Kidney epithelial cell (primary cell): Measurements from ENCODE around the gene ANKRD39. TPM values are rescaled to one million over a fixed set of nuclear protein-coding genes. Genes with fewer than 3 reads are reported as not detected.
A peak's percentile ranks its signal among the peaks of the same experiment; 100 is the strongest.

Source experiments
- DNase-seq: peaks from one replicate; pipeline ENCODE4 v3.0.0-alpha.2; 2010; ENCODE audit warnings: low read depth
- H3K27me3 ChIP-seq: 2 replicates; pipeline ENCODE4 v1.6.0; 2011; ENCODE audit warnings: low read length; ENCODE audit not compliant: control insufficient read depth, insufficient read depth
- H3K36me3 ChIP-seq: 2 replicates; pipeline ENCODE4 v1.5.1; 2011; ENCODE audit warnings: low read length; ENCODE audit not compliant: control insufficient read depth, insufficient read depth
- H3K4me3 ChIP-seq: 2 replicates; pipeline ENCODE4 v1.5.1; 2011; ENCODE audit warnings: low read depth, mild to moderate bottlenecking, control low read depth, low read length
- total RNA-seq: library from RNA; depleted of rRNA; stranded (reverse); fragments of >200 nt; gene quantifications from 2 replicates; pipeline ENCODE4 v1.2.3, GENCODE V29; 2015
- TF ChIP-seq, protein P1 (sequence below): IDR thresholded peaks from 2 replicates; pipeline ENCODE4 v1.5.1; 2011; ENCODE audit warnings: mild to moderate bottlenecking, moderate library complexity, low read length, control low read depth, inconsistent platforms; ENCODE audit not compliant: insufficient read depth, poor library complexity, severe bottlenecking

ANKRD39 gene
- total RNA-seq, 1 donor from 2014 or later, result 27.3 TPM

DNA sequence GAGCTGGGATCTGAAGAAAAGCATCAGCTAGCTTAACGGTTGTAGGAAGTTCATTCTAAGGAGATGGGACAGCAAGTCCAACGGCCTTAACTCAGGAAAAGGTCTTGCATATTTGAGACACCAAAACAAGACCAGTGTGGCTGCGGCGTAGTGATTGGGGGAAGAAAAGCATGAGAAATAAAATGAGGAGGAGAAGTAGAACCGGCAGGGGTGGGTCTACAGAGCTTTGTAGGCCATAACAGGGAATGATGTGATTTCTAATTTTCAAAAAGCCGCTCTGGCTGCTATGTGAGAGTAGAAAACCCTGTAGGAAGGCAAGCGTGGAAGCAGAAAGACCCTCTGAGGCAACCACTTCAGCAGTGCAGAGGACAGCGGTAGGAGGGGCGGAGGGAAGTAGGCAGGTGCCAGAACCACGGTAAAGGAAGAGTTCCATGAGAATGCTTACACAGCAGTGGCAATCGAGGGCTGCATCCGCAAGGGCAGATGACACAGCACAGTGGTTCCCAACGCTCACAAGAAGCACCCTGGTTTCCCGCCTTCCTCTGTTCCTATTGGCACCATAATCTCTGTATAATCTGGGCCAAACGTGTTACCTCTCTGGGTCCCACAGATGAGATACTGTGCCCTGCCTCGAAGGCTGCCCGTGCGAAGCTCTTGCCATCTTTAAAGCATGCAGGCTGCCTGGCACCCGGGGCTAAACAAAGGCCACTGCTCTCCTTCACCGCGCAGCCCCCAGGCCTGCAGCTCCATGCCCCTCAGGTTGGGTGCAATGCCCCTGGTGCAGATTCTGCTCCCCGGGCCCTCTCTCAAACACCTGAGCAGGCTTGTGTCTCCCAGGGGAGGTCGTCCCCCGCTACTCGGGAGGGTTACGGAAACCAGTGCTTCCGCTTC, 795 bp downstream of the ANKRD39 start:
- Histone ChIP-seq H3K27me3 (no peaks in the 10 kb centered on the region), H3K36me3 (peaks cover 4% of the 10 kb centered on the region), H3K4me3 (peak overlapping the region; percentile 82)
- TF ChIP-seq, protein P1, sequence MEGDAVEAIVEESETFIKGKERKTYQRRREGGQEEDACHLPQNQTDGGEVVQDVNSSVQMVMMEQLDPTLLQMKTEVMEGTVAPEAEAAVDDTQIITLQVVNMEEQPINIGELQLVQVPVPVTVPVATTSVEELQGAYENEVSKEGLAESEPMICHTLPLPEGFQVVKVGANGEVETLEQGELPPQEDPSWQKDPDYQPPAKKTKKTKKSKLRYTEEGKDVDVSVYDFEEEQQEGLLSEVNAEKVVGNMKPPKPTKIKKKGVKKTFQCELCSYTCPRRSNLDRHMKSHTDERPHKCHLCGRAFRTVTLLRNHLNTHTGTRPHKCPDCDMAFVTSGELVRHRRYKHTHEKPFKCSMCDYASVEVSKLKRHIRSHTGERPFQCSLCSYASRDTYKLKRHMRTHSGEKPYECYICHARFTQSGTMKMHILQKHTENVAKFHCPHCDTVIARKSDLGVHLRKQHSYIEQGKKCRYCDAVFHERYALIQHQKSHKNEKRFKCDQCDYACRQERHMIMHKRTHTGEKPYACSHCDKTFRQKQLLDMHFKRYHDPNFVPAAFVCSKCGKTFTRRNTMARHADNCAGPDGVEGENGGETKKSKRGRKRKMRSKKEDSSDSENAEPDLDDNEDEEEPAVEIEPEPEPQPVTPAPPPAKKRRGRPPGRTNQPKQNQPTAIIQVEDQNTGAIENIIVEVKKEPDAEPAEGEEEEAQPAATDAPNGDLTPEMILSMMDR, result no peak
- DNase-seq, result no peak

DNA sequence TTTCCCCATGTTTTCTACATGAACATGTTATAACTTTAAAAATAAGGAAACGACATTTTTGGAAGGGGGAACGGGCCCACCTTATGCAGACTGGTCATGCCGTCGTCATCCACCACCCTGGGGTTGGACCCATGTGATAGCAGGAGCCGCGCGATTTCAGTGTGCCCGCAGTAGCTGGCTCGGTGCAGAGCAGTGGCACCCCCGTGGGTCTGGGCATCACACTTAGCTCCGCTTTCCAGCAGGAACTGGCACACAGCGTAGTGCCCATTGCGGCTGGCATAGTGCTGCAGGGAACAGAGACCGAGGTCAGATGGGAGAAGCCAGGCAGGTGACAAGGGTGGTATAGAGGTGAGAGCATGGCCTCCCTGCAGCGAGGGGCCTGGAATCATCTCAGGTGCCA, 4.5 kb downstream of the ANKRD39 start:
- Histone ChIP-seq H3K4me3 (no peak overlapping the region), H3K36me3 (no peaks in the 10 kb centered on the region), H3K27me3 (no peaks in the 10 kb centered on the region)
- TF ChIP-seq, protein P1, result no peak
- no peak for DNase-seq

DNA sequence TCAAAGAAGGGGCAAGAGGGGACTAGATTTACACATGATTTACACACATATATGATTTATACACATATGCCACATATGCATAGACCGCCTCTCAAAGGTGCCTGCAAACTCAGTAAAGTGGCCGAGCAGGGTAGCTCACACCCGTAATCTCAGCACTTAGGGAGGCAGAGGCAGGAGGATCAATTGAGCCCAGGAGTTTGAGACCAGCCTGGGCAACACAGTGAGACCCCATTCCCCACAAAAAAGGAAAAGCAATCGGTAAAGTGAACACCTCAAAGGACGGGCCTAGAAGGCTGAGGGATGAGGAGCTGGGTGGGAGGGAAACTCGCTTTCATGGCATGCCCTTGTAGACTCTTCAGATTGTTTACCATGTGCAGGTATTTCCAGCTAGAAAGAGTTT, 5.1 kb downstream of the ANKRD39 start:
- H3K27me3 ChIP-seq, result no peaks in the 10 kb centered on the region
- DNase-seq, result no peak
- no peak overlapping the region for H3K4me3 ChIP-seq
- TF ChIP-seq, protein P1, result no peak
- no peaks in the 10 kb centered on the region for H3K36me3 ChIP-seq

DNA sequence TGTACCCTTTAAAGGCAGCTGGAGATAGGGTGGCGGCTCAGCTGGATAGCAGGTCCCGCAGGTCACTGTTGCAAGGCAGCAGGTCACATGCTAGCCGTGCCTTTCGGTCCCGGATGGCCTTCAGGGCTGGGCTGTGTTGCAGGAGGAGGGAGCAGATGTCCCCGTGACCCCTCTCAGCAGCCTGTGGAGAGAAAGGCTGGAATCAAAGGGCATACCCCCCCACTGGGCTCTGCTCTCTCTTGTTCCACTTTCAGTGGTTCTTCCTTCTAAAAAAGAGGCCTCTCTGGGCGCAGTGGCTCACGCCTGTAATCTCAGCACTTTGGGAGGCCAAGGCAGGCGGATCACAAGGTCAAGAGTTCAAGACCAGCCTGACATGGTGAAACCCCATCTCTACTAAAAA, 9.6 kb downstream of the ANKRD39 start:
- DNase-seq, result no peak
- no peaks in the 10 kb centered on the region for H3K27me3 ChIP-seq
- H3K36me3 ChIP-seq, result no peaks in the 10 kb centered on the region
- TF ChIP-seq, protein P1, result no peak
- no peak overlapping the region for H3K4me3 ChIP-seq

DNA sequence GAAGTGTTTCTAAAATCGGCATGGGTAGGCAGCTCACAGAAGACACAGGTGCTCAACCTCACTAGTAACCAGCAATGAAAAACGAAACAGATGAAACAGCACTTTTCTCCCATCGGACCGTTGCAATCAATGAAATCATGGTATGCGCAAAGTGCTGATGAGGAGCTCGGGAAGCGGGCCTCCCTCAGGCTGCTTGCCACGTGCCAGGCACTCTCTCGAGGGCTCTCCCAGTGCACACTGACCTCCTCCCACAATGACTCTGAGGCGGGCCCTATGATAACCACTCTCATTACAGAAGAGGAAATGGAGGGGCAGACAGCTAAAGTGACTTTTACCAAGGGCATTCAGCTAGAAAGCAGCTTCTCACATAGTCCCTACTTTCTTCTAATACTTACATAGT, 10.2 kb downstream of the ANKRD39 start:
- Histone ChIP-seq H3K36me3 (no peaks in the 10 kb centered on the region), H3K4me3 (no peak overlapping the region), H3K27me3 (no peaks in the 10 kb centered on the region)
- TF ChIP-seq, protein P1, result no peak
- no peak for DNase-seq

DNA sequence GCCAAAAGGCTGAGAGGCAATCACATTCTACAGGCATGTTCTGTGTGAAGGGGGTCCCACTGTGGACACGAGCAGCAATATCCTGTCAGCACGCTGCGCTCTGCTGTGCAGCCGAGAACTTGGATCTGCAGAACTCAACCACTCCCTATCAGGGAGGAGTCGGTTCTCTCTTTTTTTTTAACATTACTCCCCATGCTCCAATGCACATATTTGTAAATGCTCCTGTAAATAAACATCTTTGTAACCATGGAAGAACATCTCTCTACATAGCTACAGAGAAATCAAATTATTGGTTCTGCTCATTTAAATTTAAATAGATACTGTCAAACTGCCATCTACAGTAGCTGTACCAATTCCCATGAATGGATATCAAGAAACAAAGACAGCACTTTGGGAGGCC, 11.0 kb downstream of the ANKRD39 start:
- no peak overlapping the region for H3K4me3 ChIP-seq
- no peaks in the 10 kb centered on the region for H3K27me3 ChIP-seq
- no peak for DNase-seq
- H3K36me3 ChIP-seq, result no peaks in the 10 kb centered on the region
- TF ChIP-seq, protein P1, result no peak
